MV-4-11 (cell line): Measurements from ENCODE around the gene MSRB3.
"Not testable (repeated sequence)": the region's sequence is repeated elsewhere in the genome, so short reads cannot be mapped to it uniquely, and the experiment has no call there.

ENCODE experiments used
- DNase-seq: peaks from one replicate; lab custom pipeline; 2025; lab: John Stamatoyannopoulos, UW

Gene MSRB3

GRCh38 chr12:65458718-65459117 lies 180.2 kb downstream of the MSRB3 start:
- DNase-seq, result no peak

GRCh38 chr12:65459545-65459944 lies 181.1 kb downstream of the MSRB3 start:
- no peak for DNase-seq

GRCh38 chr12:65460063-65460462 lies 181.6 kb downstream of the MSRB3 start:
- no peak for DNase-seq

GRCh38 chr12:65461017-65461416 lies 182.5 kb downstream of the MSRB3 start:
- no peak for DNase-seq

GRCh38 chr12:65462484-65462883 lies 184.0 kb downstream of the MSRB3 start:
- no peak for DNase-seq

- DNase-seq, result no peak
Observed at GRCh38 chr12:65463082-65463481, 184.6 kb downstream of the MSRB3 start.

- DNase-seq, result no peak
Observed at GRCh38 chr12:65463611-65464010, 185.1 kb downstream of the MSRB3 start.

GRCh38 chr12:65464930-65465329 lies 186.4 kb downstream of the MSRB3 start:
- DNase-seq, result no peak

GRCh38 chr12:65465766-65466547 lies 187.5 kb downstream of the MSRB3 start:
- no peak for DNase-seq

GRCh38 chr12:65466911-65467310 lies 188.4 kb downstream of the MSRB3 start:
- DNase-seq, result no peak

GRCh38 chr12:65470256-65470655 lies 191.8 kb downstream of the MSRB3 start:
- no peak for DNase-seq

- no peak for DNase-seq
Observed at GRCh38 chr12:65472079-65472478, 193.6 kb downstream of the MSRB3 start.

- DNase-seq, result no peak
Observed at GRCh38 chr12:65474831-65475230, 196.3 kb downstream of the MSRB3 start.

- DNase-seq, result no peak
Observed at GRCh38 chr12:65477721-65478120, 199.2 kb downstream of the MSRB3 start.

- DNase-seq, result not testable (repeated sequence)
Observed at GRCh38 chr12:65483891-65484516, 205.5 kb downstream of the MSRB3 start.

- no peak for DNase-seq
Observed at GRCh38 chr12:65488197-65488596, 209.7 kb downstream of the MSRB3 start.

GRCh38 chr12:65490250-65490649 lies 211.8 kb downstream of the MSRB3 start:
- no peak for DNase-seq

- peak; percentile 59 for DNase-seq
Observed at GRCh38 chr12:65492998-65493912, 214.8 kb downstream of the MSRB3 start.

- DNase-seq, result no peak
Observed at GRCh38 chr12:65493913-65494245, 215.4 kb downstream of the MSRB3 start.

GRCh38 chr12:65494537-65494936 lies 216.1 kb downstream of the MSRB3 start:
- DNase-seq, result no peak

- peak; percentile 74 for DNase-seq
Observed at GRCh38 chr12:65495233-65495632, 216.8 kb downstream of the MSRB3 start.

GRCh38 chr12:65496617-65497016 lies 218.1 kb downstream of the MSRB3 start:
- DNase-seq, result peak; percentile 87

- DNase-seq, result peak; percentile 54
Observed at GRCh38 chr12:65497660-65498059, 219.2 kb downstream of the MSRB3 start.
